Adrenal gland (tissue), 5 donors: Measurements from ENCODE around the gene CCT8.

Source experiments
- POLR2A ChIP-seq, 2 donors: fragments of 450-650 bp; IDR thresholded peaks; one replicate each; pipeline ENCODE4 v1.6.1; 2017; ENCODE audit warnings: antibody characterized with exemption in 2 of 2, mild to moderate bottlenecking in 2 of 2, moderate library complexity in 1 of 2
- TF ChIP-seq, protein P1 (sequence below), 6 experiments: fragments of 450-650 bp in 4 of 6; fragments of 200-600 bp in 2 of 6; sonication (generic) in 1 of 6; IDR thresholded peaks; 1 replicate in 5 of 6; 2 replicates in 1 of 6; pipeline versions ENCODE4 v1.5.1 to v1.8.0; 2016 to 2021; ENCODE audit warnings: antibody characterized with exemption in 6 of 6, mild to moderate bottlenecking in 2 of 6, moderate library complexity in 1 of 6
- donor health status: DM: no; HTN: no; CAD: no.

DNA sequence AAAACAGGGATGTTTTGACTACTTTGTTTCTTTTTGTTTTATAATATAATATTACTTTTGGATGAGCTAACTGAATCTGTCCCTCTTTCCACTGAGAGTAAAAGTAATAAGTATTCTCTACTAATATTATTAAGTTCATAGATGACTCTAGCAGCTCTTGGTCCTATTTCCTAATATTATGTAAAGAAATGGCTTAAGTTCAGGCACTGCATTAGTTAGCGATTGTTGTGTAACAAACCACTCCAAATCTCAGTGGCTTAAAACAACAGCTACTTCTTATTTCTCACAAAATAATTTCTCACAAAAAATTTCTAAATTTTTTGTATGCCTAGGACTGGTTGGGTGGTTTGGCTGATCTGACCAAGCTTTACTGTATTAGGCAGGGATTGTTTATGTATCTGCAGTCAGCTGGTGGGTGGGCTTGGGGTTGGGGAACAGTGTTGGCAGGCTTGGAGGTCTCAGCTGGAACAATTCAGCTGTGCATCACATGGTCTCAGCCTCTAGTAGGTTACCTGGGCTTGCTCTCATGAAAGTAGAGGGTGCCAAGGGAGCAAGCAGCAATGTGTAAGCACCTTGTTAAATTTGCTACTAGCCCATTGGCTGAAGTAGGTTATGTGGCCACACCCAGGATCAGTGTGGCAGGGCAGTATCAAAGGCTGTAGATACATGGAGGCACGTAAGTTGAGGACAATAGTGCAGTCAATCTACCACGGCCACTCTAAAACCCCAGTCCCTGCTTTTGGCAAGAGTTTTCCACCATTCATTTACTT is 8.8 kb upstream of the CCT8 start:
- TF ChIP-seq POLR2A (IDR thresholded peaks at IDR 0.05) = no peak
- TF ChIP-seq, protein P1, sequence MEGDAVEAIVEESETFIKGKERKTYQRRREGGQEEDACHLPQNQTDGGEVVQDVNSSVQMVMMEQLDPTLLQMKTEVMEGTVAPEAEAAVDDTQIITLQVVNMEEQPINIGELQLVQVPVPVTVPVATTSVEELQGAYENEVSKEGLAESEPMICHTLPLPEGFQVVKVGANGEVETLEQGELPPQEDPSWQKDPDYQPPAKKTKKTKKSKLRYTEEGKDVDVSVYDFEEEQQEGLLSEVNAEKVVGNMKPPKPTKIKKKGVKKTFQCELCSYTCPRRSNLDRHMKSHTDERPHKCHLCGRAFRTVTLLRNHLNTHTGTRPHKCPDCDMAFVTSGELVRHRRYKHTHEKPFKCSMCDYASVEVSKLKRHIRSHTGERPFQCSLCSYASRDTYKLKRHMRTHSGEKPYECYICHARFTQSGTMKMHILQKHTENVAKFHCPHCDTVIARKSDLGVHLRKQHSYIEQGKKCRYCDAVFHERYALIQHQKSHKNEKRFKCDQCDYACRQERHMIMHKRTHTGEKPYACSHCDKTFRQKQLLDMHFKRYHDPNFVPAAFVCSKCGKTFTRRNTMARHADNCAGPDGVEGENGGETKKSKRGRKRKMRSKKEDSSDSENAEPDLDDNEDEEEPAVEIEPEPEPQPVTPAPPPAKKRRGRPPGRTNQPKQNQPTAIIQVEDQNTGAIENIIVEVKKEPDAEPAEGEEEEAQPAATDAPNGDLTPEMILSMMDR (IDR thresholded peaks at IDR 0.05) = no peak
